Ureter (tissue), 1 donor: ENCODE data around the gene PTPRO. TPM values are rescaled to one million over a fixed set of nuclear protein-coding genes. Genes with fewer than 3 reads are reported as not detected.

ENCODE experiments used
- DNase-seq: peaks from one replicate; pipeline ENCODE4 v3.0.0-alpha.2; 2020; ENCODE audit warnings: low spot score
- total RNA-seq: library from RNA; stranded (reverse); gene quantifications from one replicate; pipeline ENCODE4 v1.2.4, GENCODE V29; 2023
- donor health status: DM: yes; HTN: yes; CAD: no.

PTPRO gene
- total RNA-seq, 1 donor from 2014 or later = 3.0 TPM

GRCh38 chr12:15350643-15351042, 28.3 kb downstream of the PTPRO start:
- DNase-seq = no peak

GRCh38 chr12:15355766-15356165, 33.5 kb downstream of the PTPRO start:
- no peak for DNase-seq

- DNase-seq = no peak
Observed at GRCh38 chr12:15356951-15357364, 34.6 kb downstream of the PTPRO start.

- DNase-seq = no peak
Observed at GRCh38 chr12:15364221-15365160, 42.2 kb downstream of the PTPRO start.

GRCh38 chr12:15368812-15369211, 46.5 kb downstream of the PTPRO start:
- DNase-seq = no peak

GRCh38 chr12:15372352-15372751, 50.0 kb downstream of the PTPRO start:
- no peak for DNase-seq

- DNase-seq = no peak
Observed at GRCh38 chr12:15387772-15388171, 65.5 kb downstream of the PTPRO start.

GRCh38 chr12:15389561-15389960, 67.3 kb downstream of the PTPRO start:
- no peak for DNase-seq

GRCh38 chr12:15393037-15393436, 70.7 kb downstream of the PTPRO start:
- DNase-seq = no peak

GRCh38 chr12:15393995-15394394, 71.7 kb downstream of the PTPRO start:
- DNase-seq = no peak

- DNase-seq = no peak
Observed at GRCh38 chr12:15404485-15404884, 82.2 kb downstream of the PTPRO start.

- no peak for DNase-seq
Observed at GRCh38 chr12:15405606-15406005, 83.3 kb downstream of the PTPRO start.

- no peak for DNase-seq
Observed at GRCh38 chr12:15407025-15407424, 84.7 kb downstream of the PTPRO start.

GRCh38 chr12:15411842-15412241, 89.5 kb downstream of the PTPRO start:
- DNase-seq = no peak

- DNase-seq = no peak
Observed at GRCh38 chr12:15417691-15418090, 95.4 kb downstream of the PTPRO start.

- no peak for DNase-seq
Observed at GRCh38 chr12:15423629-15424028, 101.3 kb downstream of the PTPRO start.

- DNase-seq = no peak
Observed at GRCh38 chr12:15427913-15428312, 105.6 kb downstream of the PTPRO start.

GRCh38 chr12:15428632-15429031, 106.3 kb downstream of the PTPRO start:
- DNase-seq = no peak

GRCh38 chr12:15429262-15429661, 107.0 kb downstream of the PTPRO start:
- no peak for DNase-seq

- DNase-seq = no peak
Observed at GRCh38 chr12:15435597-15435996, 113.3 kb downstream of the PTPRO start.

GRCh38 chr12:15439459-15439858, 117.2 kb downstream of the PTPRO start:
- no peak for DNase-seq

- no peak for DNase-seq
Observed at GRCh38 chr12:15443050-15443449, 120.7 kb downstream of the PTPRO start.

GRCh38 chr12:15443611-15444010, 121.3 kb downstream of the PTPRO start:
- DNase-seq = no peak

- DNase-seq = no peak
Observed at GRCh38 chr12:15444523-15444922, 122.2 kb downstream of the PTPRO start.
